Right cardiac atrium (tissue), 5 donors: ENCODE data around the gene TSEN54. TPM values are rescaled to one million over a fixed set of nuclear protein-coding genes. Genes with fewer than 3 reads are reported as not detected.

ENCODE experiments used
- ATAC-seq, 2 donors: fragments of 200-7000 bp; cut with Tn5 transposase; one replicate each; pipeline versions ENCODE4 v1.8.0 to v1.9.1; 2020; ENCODE audit warnings: moderate library complexity in 2 of 2, mild to moderate bottlenecking in 1 of 2
- DNase-seq, 3 donors: peaks; one replicate each; pipeline ENCODE4 v3.0.0-alpha.2; 2020
- H3K27ac ChIP-seq: one replicate; pipeline ENCODE4 v1.5.1; 2013; ENCODE audit warnings: mild to moderate bottlenecking, low read length, control low read depth, moderate library complexity
- H3K27me3 ChIP-seq: one replicate; pipeline ENCODE4 v1.6.1; 2013; ENCODE audit not compliant: control insufficient read depth, insufficient read depth
- H3K4me1 ChIP-seq: one replicate; pipeline ENCODE4 v1.6.1; 2013; ENCODE audit warnings: low read length; ENCODE audit not compliant: control insufficient read depth, insufficient read depth
- H3K4me3 ChIP-seq: one replicate; pipeline ENCODE4 v1.5.1; 2013; ENCODE audit warnings: low read length, control low read depth
- H3K9me3 ChIP-seq: one replicate; pipeline ENCODE4 v1.6.1; 2013; ENCODE audit warnings: low read length; ENCODE audit not compliant: control insufficient read depth
- WGBS: extraction: QIAGEN DNeasy Blood & Tissue Kit; methylation state at CpG from one replicate; pipeline ENCODE4 v1.1.7; 2013; 5-methylcytosine and 5-hydroxymethylcytosine counted together
- intact Hi-C, 4 donors: fragments of 100-400 bp; cut with DNase I; formaldehyde crosslinking; loops; one replicate each; pipeline versions ENCODE4 v1.11.0 to v1.14.0; 2022 to 2023
- microRNA-seq, 2 donors: library from miRNA; unstranded; fragments of <30 nt; microRNA quantifications; one replicate each; pipeline ENCODE4 v1.2.0, GENCODE V29; 2020 to 2021
- polyA plus RNA-seq: library from polyadenylated mRNA; stranded (reverse); fragments of 200-250 nt; gene quantifications from one replicate; pipeline ENCODE4 v1.2.3, GENCODE V29; 2013
- total RNA-seq, 4 donors: library from RNA; stranded (reverse); fragmentation: NEBNext Ultra II Directional; extraction: Animal tissue kit (Norgen Biotek cat#: 25700); gene quantifications; one replicate each; pipeline ENCODE4 v1.2.1, GENCODE V29; 2021
- donor health status: healthy with polysubstance abuse.
- donor health status: DM: no; HTN: yes; CAD: no.
- donor health status: DM: no; HTN: no; CAD: no.
- donor health status: DM: no; HTN: yes; CAD: no; lungs with severe emphysema.
- donor health status: DM: yes; HTN: yes; CAD: no.

TSEN54 gene
- total and polyA plus RNA-seq, 5 donors: 5.9 to 9.6 (median 7.1) TPM

DNA sequence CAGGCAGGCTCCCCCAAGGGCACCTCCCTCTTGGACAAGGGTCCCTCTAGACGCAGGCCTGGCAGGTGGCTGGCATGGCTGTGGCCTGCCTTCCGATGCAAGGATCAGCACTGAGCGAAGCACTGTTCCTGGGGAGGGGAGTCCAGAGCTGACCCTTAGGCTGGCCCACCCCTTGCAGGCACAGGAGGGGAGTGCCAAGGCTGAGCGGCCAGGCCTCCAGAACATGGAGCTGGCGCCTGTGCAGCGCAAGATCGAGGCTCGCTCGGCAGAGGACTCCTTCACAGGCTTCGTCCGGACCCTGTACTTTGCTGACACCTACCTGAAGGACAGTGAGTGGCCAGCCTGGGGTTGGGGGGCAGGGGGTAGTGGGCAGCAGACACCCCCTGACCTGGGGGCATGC, 54.4 kb downstream of the TSEN54 start:
- H3K9me3 ChIP-seq: no peaks in the 10 kb centered on the region
- H3K4me1 ChIP-seq: no peaks in the 10 kb centered on the region
- no peak overlapping the region for H3K4me3 ChIP-seq
- ATAC-seq (no peak), DNase-seq (peak in 2 of 3 donors; percentile 13 to 38)
- 91% methylated on average over 11 of the region's 11 CpGs for WGBS
- no peak overlapping the region for H3K27ac ChIP-seq
- intact Hi-C loops: no loop called here
- H3K27me3 ChIP-seq: no peaks in the 10 kb centered on the region

DNA sequence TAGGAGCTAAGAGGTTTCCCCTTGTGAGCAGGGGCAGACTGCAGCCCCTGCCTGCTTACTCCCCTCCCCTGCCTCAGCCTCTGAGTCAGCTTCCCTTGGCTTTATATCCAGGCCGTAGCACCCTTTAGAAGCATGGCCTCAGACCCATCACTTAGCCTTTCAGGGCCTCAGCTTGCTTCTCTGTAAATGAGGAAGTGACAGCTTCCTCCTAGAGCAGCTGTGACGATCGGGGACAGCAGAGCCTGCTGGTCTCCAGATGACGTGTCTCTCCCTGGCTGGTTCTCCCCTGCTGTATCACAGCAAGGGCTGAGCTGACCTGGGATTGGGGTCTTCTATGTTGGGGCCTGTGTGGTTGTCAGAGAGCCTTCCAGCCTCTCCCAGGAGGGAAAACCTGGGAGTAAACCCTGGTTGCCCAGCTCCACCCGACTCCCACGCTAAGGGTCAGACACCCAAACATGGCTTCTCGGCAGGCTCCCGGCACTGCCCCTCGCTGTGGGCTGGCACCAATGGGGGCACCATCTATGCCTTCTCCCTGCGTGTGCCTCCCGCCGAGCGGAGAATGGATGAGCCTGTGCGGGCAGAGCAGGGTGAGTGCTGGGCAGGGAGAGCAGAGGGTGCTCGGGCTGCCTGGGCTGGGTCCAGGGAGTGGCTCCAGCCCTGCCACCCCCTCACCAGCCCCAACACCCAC, 55.0 kb downstream of the TSEN54 start:
- Histone ChIP-seq H3K4me1 (no peaks in the 10 kb centered on the region), H3K27me3 (no peaks in the 10 kb centered on the region), H3K4me3 (no peak overlapping the region), H3K27ac (no peak overlapping the region), H3K9me3 (no peaks in the 10 kb centered on the region)
- DNase-seq (peak in 2 of 3 donors; percentile 57 to 73), ATAC-seq (peak; percentile 17 to 28)
- intact Hi-C loops: no loop called here
- 77% methylated on average over 15 of the region's 15 CpGs for WGBS

DNA sequence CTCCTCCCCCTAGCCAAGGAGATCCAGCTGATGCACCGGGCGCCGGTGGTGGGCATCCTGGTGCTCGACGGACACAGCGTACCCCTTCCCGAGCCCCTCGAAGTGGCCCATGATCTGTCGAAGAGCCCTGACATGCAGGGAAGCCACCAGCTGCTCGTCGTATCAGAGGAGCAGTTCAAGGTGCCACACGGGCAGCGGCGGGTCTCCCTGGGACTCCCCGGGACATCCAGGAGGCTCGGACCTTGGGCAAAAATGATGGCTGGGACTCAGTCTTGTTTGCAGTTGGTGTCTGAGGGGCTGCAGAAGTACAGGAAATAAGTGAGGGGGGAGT, 55.5 kb downstream of the TSEN54 start:
- ATAC-seq: no peak
- no peak overlapping the region for H3K4me3 ChIP-seq
- H3K4me1 ChIP-seq: no peaks in the 10 kb centered on the region
- H3K27ac ChIP-seq: no peak overlapping the region
- no peaks in the 10 kb centered on the region for H3K27me3 ChIP-seq
- intact Hi-C loops: no loop called here
- peak in 1 of 3 donors; percentile 42 for DNase-seq
- H3K9me3 ChIP-seq: no peaks in the 10 kb centered on the region
- WGBS: 93% methylated on average over 16 of the region's 16 CpGs

DNA sequence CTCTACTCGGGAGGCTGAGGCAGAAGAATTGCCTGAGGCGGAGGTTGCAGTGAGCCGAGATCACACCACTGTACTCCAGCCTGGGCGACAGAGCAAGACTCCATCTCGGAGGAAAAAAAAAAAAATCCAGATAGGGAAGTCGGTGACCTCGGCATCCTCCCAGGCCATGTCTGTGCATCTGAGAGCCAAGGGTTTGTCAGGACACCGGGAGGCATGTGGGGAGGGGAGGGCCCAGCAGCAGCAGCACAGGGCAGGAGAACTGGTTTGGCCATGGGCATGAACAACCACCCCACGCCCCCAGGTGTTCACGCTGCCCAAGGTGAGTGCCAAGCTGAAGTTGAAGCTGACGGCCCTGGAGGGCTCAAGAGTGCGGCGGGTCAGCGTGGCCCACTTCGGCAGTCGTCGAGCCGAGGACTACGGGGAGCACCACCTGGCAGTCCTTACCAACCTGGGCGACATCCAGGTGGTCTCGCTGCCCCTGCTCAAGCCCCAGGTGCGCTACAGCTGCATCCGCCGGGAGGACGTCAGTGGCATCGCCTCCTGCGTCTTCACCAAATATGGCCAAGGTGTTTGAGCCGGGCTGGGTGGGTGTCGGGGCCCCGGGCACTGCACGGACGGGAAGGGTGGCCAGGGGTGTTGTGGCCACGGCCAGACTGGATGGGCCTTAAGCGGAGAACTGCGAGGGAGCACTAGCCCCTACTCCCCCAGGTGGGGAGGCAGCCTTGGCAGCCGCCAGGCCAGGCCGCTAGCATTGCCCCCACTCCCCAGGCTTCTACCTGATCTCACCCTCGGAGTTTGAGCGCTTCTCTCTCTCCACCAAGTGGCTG, 56.6 kb downstream of the TSEN54 start:
- ATAC-seq (no peak), DNase-seq (peak in 2 of 3 donors; percentile 46 to 47)
- Histone ChIP-seq H3K4me1 (no peaks in the 10 kb centered on the region), H3K27ac (no peak overlapping the region), H3K27me3 (no peaks in the 10 kb centered on the region), H3K4me3 (no peak overlapping the region), H3K9me3 (no peaks in the 10 kb centered on the region)
- 92% methylated on average over 39 of the region's 39 CpGs for WGBS
- intact Hi-C loops: no loop called here

DNA sequence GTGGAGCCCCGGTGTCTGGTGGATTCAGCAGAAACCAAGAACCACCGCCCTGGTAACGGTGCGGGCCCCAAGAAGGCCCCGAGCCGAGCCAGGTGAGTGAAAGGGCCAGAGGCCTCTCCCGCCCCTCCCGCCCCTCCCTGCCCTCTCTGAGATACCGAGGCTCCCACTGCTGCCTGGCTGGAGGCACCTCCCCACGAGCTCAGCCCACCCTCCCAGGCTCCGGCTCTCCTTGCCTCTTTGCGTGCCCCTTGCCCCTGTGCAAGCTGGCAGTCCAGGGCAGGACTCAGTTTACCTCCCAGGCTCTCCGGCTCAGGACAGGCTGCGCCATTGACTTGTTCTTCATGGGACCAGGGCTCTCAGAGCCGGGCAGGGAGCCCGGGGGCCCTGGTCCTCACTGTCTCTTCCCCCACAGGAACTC, 57.2 kb downstream of the TSEN54 start:
- WGBS: 95% methylated on average over 16 of the region's 16 CpGs
- intact Hi-C loops: no loop called here
- H3K9me3 ChIP-seq: no peaks in the 10 kb centered on the region
- peak in 2 of 3 donors; percentile 28 to 49 for DNase-seq
- no peaks in the 10 kb centered on the region for H3K27me3 ChIP-seq
- H3K4me1 ChIP-seq: no peaks in the 10 kb centered on the region
- H3K27ac ChIP-seq: no peak overlapping the region
- no peak overlapping the region for H3K4me3 ChIP-seq
- no peak for ATAC-seq

DNA sequence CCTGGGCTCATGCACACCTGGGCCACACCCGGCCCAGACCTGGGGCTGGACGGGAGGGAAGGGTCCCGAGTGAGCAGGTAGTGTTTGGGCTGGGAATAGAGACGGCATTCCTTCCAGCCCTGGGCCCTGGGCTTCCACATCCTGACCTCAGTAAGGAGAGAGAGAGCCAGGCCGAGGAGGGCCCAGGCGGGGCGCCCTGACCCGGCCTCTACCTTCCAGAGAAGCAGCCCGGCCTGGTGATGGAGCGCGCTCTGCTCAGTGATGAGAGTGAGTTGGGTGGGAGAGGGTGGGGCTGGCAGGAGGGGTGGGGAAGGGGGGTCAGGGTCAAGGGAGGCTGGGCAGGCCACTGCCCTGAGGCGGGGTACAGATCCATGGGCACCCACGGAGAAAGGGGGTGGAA, 57.7 kb downstream of the TSEN54 start:
- Histone ChIP-seq H3K4me1 (peaks cover 2% of the 10 kb centered on the region), H3K27ac (no peak overlapping the region), H3K27me3 (no peaks in the 10 kb centered on the region), H3K4me3 (no peak overlapping the region), H3K9me3 (no peaks in the 10 kb centered on the region)
- ATAC-seq (no peak), DNase-seq (peak in 1 of 3 donors; percentile 34)
- WGBS: 94% methylated on average over 13 of the region's 13 CpGs
- intact Hi-C loops: no loop called here

Small RNAs within 50 kb of the gene (microRNA-seq; reads per million reads assigned to microRNA genes)
- gene MIR6785: 0 to 1.3 reads per million in 2 donors

Other genes starting within 250 kb of the TSEN54 start
- 10 to 100 TPM; 15.1 to 20.5 (median 17.8) TPM for gene MIF4GD, start 245.3 kb upstream of the TSEN54 start, total RNA-seq
- 14.6 TPM for gene MIF4GD, start 245.3 kb upstream of the TSEN54 start, polyA plus RNA-seq
- gene SLC25A19, start 227.1 kb upstream of the TSEN54 start, total RNA-seq: 10 to 100 TPM in 2 of 4 donors, 1 to 10 TPM in 2; 8.4 to 23.5 (median 14.8) TPM
- 14.2 TPM for gene SLC25A19, start 227.1 kb upstream of the TSEN54 start, polyA plus RNA-seq
- gene GRB2, start 110.8 kb upstream of the TSEN54 start, total RNA-seq: 100 to 1,000 TPM; 104 to 150 (median 123) TPM
- 66.7 TPM for gene GRB2, start 110.8 kb upstream of the TSEN54 start, polyA plus RNA-seq
- 10 to 100 TPM; 40.3 to 54.6 (median 50.3) TPM for gene TMEM94, start 59.9 kb upstream of the TSEN54 start, total RNA-seq
- 41.0 TPM for gene TMEM94, start 59.9 kb upstream of the TSEN54 start, polyA plus RNA-seq
- gene CASKIN2, start 991 bp upstream of the TSEN54 start, total RNA-seq: 10 to 100 TPM; 38.0 to 50.4 (median 46.4) TPM
- 25.9 TPM for gene CASKIN2, start 991 bp upstream of the TSEN54 start, polyA plus RNA-seq
- 10 to 100 TPM in 1 of 4 donors, 1 to 10 TPM in 3; 5.7 to 10.4 (median 7.6) TPM for gene LLGL2, start 9.2 kb downstream of the TSEN54 start, total RNA-seq
- gene LLGL2, start 9.2 kb downstream of the TSEN54 start, polyA plus RNA-seq: 8.6 TPM
- 100 to 1,000 TPM in 1 of 4 donors, 10 to 100 TPM in 3; 75.8 to 131 (median 93.4) TPM for gene MYO15B, start 71.3 kb downstream of the TSEN54 start, total RNA-seq
- 70.9 TPM for gene MYO15B, start 71.3 kb downstream of the TSEN54 start, polyA plus RNA-seq
- gene SMIM5, start 116.9 kb downstream of the TSEN54 start, total RNA-seq: 10 to 100 TPM in 2 of 4 donors, 1 to 10 TPM in 2; 6.9 to 12.2 (median 9.6) TPM
- gene SMIM5, start 116.9 kb downstream of the TSEN54 start, polyA plus RNA-seq: 13.5 TPM
- 10 to 100 TPM in 3 of 4 donors, 1 to 10 TPM in 1; 7.9 to 19.9 (median 14.8) TPM for gene RECQL5, start 150.6 kb downstream of the TSEN54 start, total RNA-seq
- gene RECQL5, start 150.6 kb downstream of the TSEN54 start, polyA plus RNA-seq: 13.5 TPM
- 10 to 100 TPM; 51.0 to 66.5 (median 56.3) TPM for gene SAP30BP, start 150.8 kb downstream of the TSEN54 start, total RNA-seq
- 58.5 TPM for gene SAP30BP, start 150.8 kb downstream of the TSEN54 start, polyA plus RNA-seq
- gene ITGB4, start 204.9 kb downstream of the TSEN54 start, total RNA-seq: 10 to 100 TPM; 19.9 to 29.7 (median 23.6) TPM
- gene ITGB4, start 204.9 kb downstream of the TSEN54 start, polyA plus RNA-seq: 12.7 TPM
- gene GALK1, start 248.7 kb downstream of the TSEN54 start, total RNA-seq: 10 to 100 TPM; 15.9 to 19.5 (median 17.3) TPM
- 22.6 TPM for gene GALK1, start 248.7 kb downstream of the TSEN54 start, polyA plus RNA-seq